NK-92 (cell line): ENCODE results near the gene MAPK12.

Experiments used
- DNase-seq: peaks from one replicate; lab custom pipeline; 2025; ENCODE audit not compliant: unreplicated experiment; lab: John Stamatoyannopoulos, UW

The MAPK12 gene

DNA sequence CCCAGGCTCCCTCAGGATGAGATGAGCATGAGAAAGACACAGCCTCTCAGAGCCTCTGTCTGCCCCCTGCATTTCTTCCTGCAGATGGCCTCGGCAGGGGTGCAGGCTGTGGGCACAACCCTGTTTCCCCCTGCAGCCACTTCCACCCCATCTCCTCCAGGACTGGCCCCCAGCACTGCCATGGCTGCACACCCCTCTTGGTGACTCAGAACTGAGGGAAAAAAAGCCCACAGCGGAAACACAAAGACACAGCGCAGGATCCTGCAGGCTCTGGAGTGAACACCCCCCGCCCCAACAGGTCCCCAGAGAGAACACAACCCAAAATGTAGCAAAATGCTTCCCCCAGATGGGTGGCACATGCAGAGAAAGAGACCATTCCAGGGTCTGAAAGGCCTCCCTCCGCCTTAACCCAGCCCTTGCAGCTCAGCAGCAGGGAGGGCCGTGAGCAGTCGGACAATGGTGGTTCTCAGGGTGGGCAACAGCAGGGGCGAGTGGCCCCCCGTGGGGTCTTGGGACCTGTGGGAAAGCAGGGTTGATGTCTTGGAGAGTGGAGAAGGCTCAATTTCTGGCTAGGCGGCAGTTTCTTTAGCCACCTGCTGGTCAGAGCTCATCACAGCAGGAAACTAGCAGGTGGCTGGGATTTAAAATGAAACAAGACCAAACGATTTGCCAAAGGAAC, 24.6 kb downstream of the MAPK12 start:
- DNase-seq: no peak

DNA sequence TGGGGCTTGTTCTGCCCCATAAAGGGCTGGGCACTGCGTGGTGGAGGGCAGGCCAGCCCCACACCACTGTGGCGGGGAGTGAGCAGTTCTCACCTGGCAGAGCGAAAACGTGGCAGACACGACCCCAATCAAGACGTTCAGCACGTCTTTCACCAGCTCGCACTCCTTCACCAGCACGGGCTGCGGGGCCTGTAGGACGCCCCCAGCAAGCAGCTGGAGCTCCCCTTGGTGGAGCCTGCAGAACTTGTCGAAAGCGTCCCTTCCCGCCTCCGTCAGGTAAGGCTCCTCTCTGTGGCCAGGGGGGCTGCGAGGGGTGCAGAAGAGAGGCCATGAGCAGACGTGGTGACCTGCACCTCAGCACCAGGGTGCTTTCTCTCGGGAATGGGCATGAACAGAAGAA, 28.3 kb downstream of the MAPK12 start:
- no peak for DNase-seq

GRCh38 chr22:50232481-50233151, 28.9 kb downstream of the MAPK12 start:
- no peak for DNase-seq

DNA sequence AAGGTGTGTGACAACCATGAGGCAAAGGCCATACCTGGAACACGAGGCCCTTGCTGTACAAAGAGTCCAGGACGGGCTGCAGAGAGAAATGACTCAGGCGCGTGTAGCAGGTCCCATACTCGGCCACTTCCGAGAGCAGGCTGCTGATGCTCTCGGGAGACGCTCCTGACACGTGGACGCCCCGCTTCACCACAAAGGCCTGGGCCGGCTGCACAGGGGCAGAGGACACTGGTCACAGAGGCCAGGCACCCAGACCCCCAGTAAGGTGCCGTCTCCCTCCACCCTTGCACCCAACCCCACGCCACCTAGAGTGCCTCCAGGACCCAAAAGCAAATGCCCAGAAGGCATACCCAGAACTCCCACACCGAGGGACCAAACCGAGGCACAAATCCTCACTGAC, 32.1 kb downstream of the MAPK12 start:
- no peak for DNase-seq

- no peak for DNase-seq
These were observed 33.1 kb downstream of the MAPK12 start for GRCh38 chr22:50228366-50228765.

- no peak for DNase-seq
These were observed 33.8 kb downstream of the MAPK12 start for GRCh38 chr22:50227579-50228215.

- DNase-seq: no peak
These were observed 34.7 kb downstream of the MAPK12 start for GRCh38 chr22:50226875-50227165.

DNA sequence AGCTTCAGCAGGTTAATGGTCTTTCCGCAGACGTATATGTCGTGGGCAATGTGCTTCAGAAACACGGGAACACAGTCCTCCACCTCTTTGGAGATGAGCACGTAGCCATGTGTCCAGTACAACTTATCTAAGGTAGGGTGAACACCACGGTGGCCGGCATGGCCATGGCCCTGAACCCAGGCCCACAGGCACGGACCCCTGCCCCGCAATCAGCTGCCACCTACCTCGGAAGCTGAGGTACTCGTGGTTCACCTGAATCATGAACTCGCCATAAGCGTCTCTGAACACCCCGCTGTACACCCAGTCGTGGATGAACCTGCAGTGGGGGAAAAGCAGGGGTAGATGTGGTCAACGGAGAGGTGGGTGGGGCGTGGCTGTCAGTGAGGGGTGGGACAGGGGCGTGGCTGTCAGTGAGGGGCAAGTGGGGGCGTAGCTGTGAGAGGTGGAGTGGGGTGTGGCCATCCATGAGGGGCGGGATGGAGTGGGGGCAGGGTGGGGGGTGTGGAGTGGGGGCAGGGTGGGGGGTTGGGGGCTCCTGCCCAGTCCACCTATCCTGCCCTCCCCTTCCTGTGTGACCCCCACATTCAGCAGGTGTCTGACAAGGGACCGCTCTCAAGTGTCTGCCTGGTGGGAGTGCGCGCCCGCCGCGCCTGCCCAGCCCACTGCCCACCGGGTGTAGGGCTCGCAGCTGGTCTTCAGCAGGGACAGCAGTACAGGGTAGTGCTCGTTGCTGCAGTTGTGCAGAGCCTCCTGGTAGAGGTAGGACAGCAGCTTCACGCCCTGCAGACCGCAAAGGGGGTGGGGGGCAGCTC, 35.2 kb downstream of the MAPK12 start:
- no peak for DNase-seq

- no peak for DNase-seq
These were observed 36.1 kb downstream of the MAPK12 start for GRCh38 chr22:50225200-50225969.

GRCh38 chr22:50224071-50224470, 37.4 kb downstream of the MAPK12 start:
- DNase-seq: no peak

- no peak for DNase-seq
These were observed 39.0 kb downstream of the MAPK12 start for GRCh38 chr22:50222508-50222907.

DNA sequence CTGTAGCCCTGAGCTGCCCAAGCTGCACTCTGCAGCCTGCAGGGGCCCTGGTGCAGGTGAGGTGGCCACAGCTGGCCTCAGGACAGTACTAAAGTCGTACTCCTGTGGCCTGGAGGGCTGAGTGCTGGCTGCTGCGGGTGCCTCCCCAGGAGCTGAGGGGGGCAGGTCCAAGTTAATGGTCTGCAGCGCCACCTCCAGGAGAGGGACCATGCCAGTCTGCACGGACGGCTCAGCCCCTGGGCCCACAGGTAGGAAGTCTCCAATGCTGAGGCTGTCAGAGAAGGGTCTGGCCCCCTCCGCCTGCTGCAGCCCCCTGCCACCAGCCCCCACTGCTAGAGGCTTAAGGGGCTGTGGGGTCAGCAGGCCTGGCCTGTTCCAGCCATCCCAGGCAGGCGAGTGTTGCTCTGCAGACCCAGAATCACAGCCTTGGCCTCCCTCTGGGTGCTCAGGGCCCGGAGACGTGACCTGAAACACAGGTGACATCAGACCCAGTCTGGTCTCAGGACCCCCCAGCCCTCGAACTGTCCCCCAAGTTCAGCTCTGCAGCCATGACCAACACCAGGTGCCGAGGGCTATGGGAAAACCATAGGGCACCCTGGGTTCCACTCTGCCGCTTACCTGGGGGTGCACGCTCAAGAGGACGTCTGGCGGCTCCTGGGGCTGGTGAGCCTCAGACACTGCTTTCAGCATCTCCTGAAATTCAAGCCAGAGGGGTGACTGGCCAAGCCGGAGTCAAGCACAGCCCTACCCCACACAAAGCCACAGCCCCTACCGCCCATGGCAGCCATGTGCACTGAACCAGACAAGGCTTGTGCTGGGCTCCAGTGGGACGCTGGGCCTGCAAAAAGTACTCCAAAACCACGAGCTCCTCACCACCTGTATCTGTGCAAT, 39.8 kb downstream of the MAPK12 start:
- DNase-seq: no peak

DNA sequence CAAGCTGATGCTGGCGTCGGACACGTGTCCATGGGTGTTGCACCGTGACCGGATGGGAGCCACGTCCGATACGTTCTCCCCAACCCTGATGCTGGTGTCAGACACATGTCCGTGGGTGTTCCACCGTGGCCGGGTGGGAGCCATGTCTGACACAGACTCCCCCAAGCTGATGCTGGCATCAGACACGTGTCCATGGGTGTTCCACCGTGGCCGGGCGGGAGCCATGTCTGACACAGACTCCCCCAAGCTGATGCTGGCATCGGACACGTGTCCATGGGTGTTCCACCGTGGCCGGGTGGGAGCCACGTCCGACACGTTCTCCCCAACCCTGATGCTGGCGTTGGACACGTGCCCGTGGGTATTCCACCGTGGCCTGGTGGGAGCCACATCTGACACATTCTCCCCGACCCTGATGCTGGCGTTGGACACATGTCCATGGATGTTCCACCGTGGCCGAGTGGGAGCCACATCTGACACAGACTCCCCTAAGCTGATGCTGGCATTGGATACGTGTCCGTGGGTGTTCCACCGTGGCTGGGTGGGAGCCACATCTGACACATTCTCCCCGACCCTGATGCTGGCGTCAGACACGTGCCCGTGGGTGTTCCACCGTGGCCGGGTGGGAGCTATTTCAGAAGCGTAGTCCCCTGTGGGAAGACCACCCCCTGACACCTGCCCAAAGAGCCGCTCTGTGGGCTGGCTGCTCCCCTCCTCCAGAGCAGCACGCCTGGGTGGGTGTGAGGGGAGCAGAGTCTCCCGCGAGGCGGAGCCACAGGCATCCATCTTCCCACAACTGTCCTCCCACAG, 40.7 kb downstream of the MAPK12 start:
- no peak for DNase-seq

GRCh38 chr22:50219800-50220602, 41.5 kb downstream of the MAPK12 start:
- DNase-seq: no peak

- no peak for DNase-seq
These were observed 42.3 kb downstream of the MAPK12 start for GRCh38 chr22:50218996-50219727.

DNA sequence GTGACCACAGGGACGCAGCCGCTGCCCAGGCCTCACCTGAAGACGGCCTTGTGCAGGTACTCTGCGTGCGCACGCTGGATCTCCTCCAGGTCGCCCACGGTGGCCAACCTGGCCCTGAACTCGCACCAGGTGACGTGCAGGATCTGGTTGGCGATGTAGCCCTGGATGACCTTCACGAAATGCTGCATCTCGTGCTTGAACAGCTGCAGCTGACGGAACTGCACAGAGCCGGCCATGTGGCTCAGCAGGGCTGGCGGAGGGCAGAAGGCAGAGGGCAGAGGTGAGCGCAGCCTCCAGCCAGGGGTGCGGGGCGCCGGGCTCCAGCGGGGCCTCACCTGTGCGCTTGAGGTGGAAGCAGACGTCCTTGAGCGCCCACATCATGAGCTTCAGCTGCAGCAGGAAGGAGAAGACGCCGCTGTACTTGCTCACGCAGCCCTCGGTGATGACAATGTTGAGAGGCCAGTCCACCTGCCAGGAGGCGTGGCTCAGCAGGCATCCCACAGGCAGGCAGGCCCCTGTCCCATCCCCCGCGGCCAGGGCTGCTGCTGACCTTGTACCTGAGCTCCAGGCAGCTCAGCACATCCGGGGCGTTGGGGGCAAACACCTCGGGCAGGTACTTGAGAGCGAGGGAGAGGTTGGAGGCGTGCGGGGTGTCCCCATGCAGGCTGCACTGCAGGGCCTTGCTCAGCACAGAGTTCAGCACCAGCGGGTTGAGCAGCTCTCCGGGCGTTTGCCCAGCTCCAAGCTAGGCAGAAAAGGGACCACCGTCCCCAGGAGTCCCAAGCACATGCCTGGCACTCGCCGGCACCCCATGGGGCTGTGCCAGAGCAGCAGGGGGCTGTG, 43.1 kb downstream of the MAPK12 start:
- no peak for DNase-seq
